DOHH2 (cell line): ENCODE data around the gene EPHA5.

ENCODE experiments used
- EZH2phosphoT487 ChIP-seq: fragments of 200-600 bp; sonication (generic); IDR thresholded peaks from 2 replicates; pipeline ENCODE4 v1.6.1; 2017; ENCODE audit warnings: borderline replicate concordance, mild to moderate bottlenecking, antibody characterized with exemption, low read length, moderate library complexity, mixed read lengths
- TF ChIP-seq, protein P1 (sequence below): fragments of 200-600 bp; sonication (generic); IDR thresholded peaks from one replicate; pipeline ENCODE4 v1.5.1; 2014; ENCODE audit warnings: antibody characterized with exemption, mild to moderate bottlenecking, low read depth, low read length; ENCODE audit not compliant: poor library complexity, severe bottlenecking

DNA sequence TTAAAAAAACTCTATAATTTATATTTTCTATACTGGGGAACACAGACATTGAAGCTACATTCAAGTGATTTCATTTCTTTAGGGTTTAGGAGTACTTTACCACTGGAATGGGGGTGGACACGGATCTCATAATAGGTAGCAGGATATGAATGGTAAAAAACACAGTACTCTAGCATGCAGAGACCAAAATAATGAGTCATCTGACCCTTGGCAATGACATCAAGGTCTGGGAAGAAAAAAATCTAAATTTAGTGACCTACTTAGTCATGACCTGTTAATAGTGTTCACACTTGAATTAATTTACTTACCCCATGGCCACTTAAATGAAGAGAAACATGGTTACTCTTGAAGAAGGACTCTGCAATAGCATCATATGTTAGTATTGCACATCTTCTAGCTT lies 187.9 kb downstream of the EPHA5 start:
- TF ChIP-seq, protein P1, sequence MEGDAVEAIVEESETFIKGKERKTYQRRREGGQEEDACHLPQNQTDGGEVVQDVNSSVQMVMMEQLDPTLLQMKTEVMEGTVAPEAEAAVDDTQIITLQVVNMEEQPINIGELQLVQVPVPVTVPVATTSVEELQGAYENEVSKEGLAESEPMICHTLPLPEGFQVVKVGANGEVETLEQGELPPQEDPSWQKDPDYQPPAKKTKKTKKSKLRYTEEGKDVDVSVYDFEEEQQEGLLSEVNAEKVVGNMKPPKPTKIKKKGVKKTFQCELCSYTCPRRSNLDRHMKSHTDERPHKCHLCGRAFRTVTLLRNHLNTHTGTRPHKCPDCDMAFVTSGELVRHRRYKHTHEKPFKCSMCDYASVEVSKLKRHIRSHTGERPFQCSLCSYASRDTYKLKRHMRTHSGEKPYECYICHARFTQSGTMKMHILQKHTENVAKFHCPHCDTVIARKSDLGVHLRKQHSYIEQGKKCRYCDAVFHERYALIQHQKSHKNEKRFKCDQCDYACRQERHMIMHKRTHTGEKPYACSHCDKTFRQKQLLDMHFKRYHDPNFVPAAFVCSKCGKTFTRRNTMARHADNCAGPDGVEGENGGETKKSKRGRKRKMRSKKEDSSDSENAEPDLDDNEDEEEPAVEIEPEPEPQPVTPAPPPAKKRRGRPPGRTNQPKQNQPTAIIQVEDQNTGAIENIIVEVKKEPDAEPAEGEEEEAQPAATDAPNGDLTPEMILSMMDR: no peak
- no peak for TF ChIP-seq EZH2phosphoT487
